H9 (cell line): ENCODE measurements around the gene PHKA2. TPM values are rescaled to one million over a fixed set of nuclear protein-coding genes. Genes with fewer than 3 reads are reported as not detected.

Experiments
- DNase-seq: peaks from one replicate; pipeline ENCODE4 v3.0.0-alpha.2; 2017
- H2AFZ ChIP-seq: one replicate; pipeline ENCODE4 v1.6.1; 2013; ENCODE audit warnings: mild to moderate bottlenecking, low read length, control low read depth, moderate library complexity
- H2AK5ac ChIP-seq: 2 replicates; pipeline ENCODE4 v1.6.1; 2013; ENCODE audit warnings: low read length, control low read depth, mixed read lengths; ENCODE audit not compliant: insufficient read length
- H2BK120ac ChIP-seq: one replicate; pipeline ENCODE4 v1.6.1; 2013; ENCODE audit warnings: low read depth, mild to moderate bottlenecking, low read length, control low read depth, inconsistent platforms; ENCODE audit not compliant: poor library complexity, severe bottlenecking
- H2BK12ac ChIP-seq: 2 replicates; pipeline ENCODE4 v1.6.1; 2013; ENCODE audit warnings: low read length, control low read depth, mixed read lengths, low read depth; ENCODE audit not compliant: insufficient read length
- H2BK15ac ChIP-seq: 2 replicates; pipeline ENCODE4 v1.6.1; 2013; ENCODE audit warnings: low read depth, low read length, control low read depth
- H2BK20ac ChIP-seq: one replicate; pipeline ENCODE4 v1.6.1; 2013; ENCODE audit warnings: low read depth, mild to moderate bottlenecking, low read length, control low read depth, inconsistent platforms; ENCODE audit not compliant: poor library complexity, severe bottlenecking
- H2BK5ac ChIP-seq: 2 replicates; pipeline ENCODE4 v1.6.1; 2013; ENCODE audit warnings: low read length, control low read depth, mixed read lengths; ENCODE audit not compliant: insufficient read length
- H3K14ac ChIP-seq: 2 replicates; pipeline ENCODE4 v1.6.1; 2013; ENCODE audit warnings: low read length, control low read depth; ENCODE audit not compliant: insufficient read depth
- H3K18ac ChIP-seq: 2 replicates; pipeline ENCODE4 v1.6.1; 2013; ENCODE audit warnings: low read depth, mild to moderate bottlenecking, mixed read lengths, low read length, control low read depth; ENCODE audit not compliant: insufficient read length
- H3K23ac ChIP-seq: 2 replicates; pipeline ENCODE4 v1.6.1; 2013; ENCODE audit warnings: low read length, control low read depth, mixed read lengths, low read depth; ENCODE audit not compliant: insufficient read length
- H3K23me2 ChIP-seq: 2 replicates; pipeline ENCODE4 v1.6.1; 2013; ENCODE audit warnings: low read depth, mild to moderate bottlenecking, mixed read lengths, low read length, control low read depth; ENCODE audit not compliant: insufficient read length, poor library complexity, severe bottlenecking
- H3K27ac ChIP-seq: 2 replicates; pipeline ENCODE4 v1.5.1; 2013; ENCODE audit warnings: low read length, control low read depth, mixed read lengths, low read depth; ENCODE audit not compliant: insufficient read length
- H3K27me3 ChIP-seq: 2 replicates; pipeline ENCODE4 v1.6.1; 2013; ENCODE audit warnings: low read length, control low read depth, inconsistent platforms; ENCODE audit not compliant: insufficient read depth
- H3K4ac ChIP-seq: 2 replicates; pipeline ENCODE4 v1.6.1; 2013; ENCODE audit warnings: low read depth, mild to moderate bottlenecking, control low read depth, inconsistent platforms, low read length, moderate library complexity
- H3K4me1 ChIP-seq: 2 replicates; pipeline ENCODE4 v1.6.1; 2013; ENCODE audit warnings: low read length, control low read depth, inconsistent platforms; ENCODE audit not compliant: insufficient read depth
- H3K4me2 ChIP-seq: 2 replicates; pipeline ENCODE4 v1.6.1; 2013; ENCODE audit warnings: low read length, control low read depth, mixed read lengths; ENCODE audit not compliant: insufficient read length, insufficient read depth
- H3K56ac ChIP-seq: 2 replicates; pipeline ENCODE4 v1.6.1; 2013; ENCODE audit warnings: low read depth, mild to moderate bottlenecking, mixed read lengths, low read length, control low read depth; ENCODE audit not compliant: insufficient read length
- H3K79me1 ChIP-seq: 2 replicates; pipeline ENCODE4 v1.6.1; 2013; ENCODE audit warnings: low read depth, mild to moderate bottlenecking, moderate library complexity, low read length, control low read depth, inconsistent platforms; ENCODE audit not compliant: insufficient read depth, poor library complexity, severe bottlenecking
- H3K79me2 ChIP-seq: 2 replicates; pipeline ENCODE4 v1.6.1; 2013; ENCODE audit warnings: low read length, control low read depth, inconsistent platforms; ENCODE audit not compliant: insufficient read depth
- H3K9ac ChIP-seq: 2 replicates; pipeline ENCODE4 v1.6.1; 2013; ENCODE audit warnings: low read length, control low read depth, mixed read lengths; ENCODE audit not compliant: insufficient read length; ENCODE audit errors: extremely low read depth
- H3K9me3 ChIP-seq: one replicate; pipeline ENCODE4 v1.6.1; 2013; ENCODE audit warnings: low read depth, low read length, inconsistent platforms; ENCODE audit not compliant: control insufficient read depth
- H3T11ph ChIP-seq: one replicate; pipeline ENCODE4 v1.6.1; 2013; ENCODE audit warnings: mild to moderate bottlenecking, low read length, control low read depth, inconsistent platforms
- H4K20me1 ChIP-seq: one replicate; pipeline ENCODE4 v1.6.1; 2013; ENCODE audit not compliant: control insufficient read depth, insufficient read length, insufficient read depth
- H4K5ac ChIP-seq: 2 replicates; pipeline ENCODE4 v1.6.1; 2013; ENCODE audit warnings: low read depth, mild to moderate bottlenecking, mixed read lengths, low read length, control low read depth; ENCODE audit not compliant: insufficient read length
- H4K8ac ChIP-seq: replicated peaks from 2 replicates; pipeline ENCODE4 v1.6.1; 2013; ENCODE audit warnings: low read length, control low read depth, mixed read lengths, low read depth; ENCODE audit not compliant: insufficient read length
- H4K91ac ChIP-seq: 2 replicates; pipeline ENCODE4 v1.6.1; 2013; ENCODE audit warnings: low read depth, mild to moderate bottlenecking, moderate library complexity, mixed read lengths, low read length, control low read depth; ENCODE audit not compliant: insufficient read length
- H3K27ac Mint-ChIP-seq, 3 experiments: 2 replicates in 2 of 3; 3 replicates in 1 of 3; pipeline ENCODE4 v1.8.0; 2020 to 2021; ENCODE audit warnings: mixed read lengths in 3 of 3, mild to moderate bottlenecking in 1 of 3, moderate library complexity in 1 of 3
- H3K27me3 Mint-ChIP-seq: 2 replicates; pipeline ENCODE4 v1.8.0; 2021; ENCODE audit warnings: low read depth, mild to moderate bottlenecking, moderate library complexity, mixed read lengths
- H3K36me3 Mint-ChIP-seq, 3 experiments: 2 replicates in 2 of 3; 3 replicates in 1 of 3; pipeline ENCODE4 v1.8.0; 2020 to 2021; ENCODE audit warnings: low read depth in 3 of 3, mixed read lengths in 3 of 3; ENCODE audit not compliant: insufficient read depth in 1 of 3
- H3K4me1 Mint-ChIP-seq, 2 experiments: 2 replicates each; pipeline ENCODE4 v1.8.0; 2020; ENCODE audit warnings: mixed read lengths in 2 of 2
- H3K4me3 Mint-ChIP-seq, 2 experiments: 2 replicates in 1 of 2; 3 replicates in 1 of 2; pipeline ENCODE4 v1.8.0; 2020 to 2021; ENCODE audit warnings: mild to moderate bottlenecking in 2 of 2, mixed read lengths in 2 of 2, moderate library complexity in 1 of 2
- H3K9me3 Mint-ChIP-seq, 2 experiments: 2 replicates in 1 of 2; 3 replicates in 1 of 2; pipeline ENCODE4 v1.8.0; 2020; ENCODE audit warnings: mild to moderate bottlenecking in 2 of 2, mixed read lengths in 2 of 2, moderate library complexity in 1 of 2
- CTCF ChIP-seq: fragments of 200-600 bp; sonication (generic); conservative IDR thresholded peaks from 3 replicates; pipeline ENCODE4 v1.8.0; 2021; ENCODE audit warnings: antibody characterized with exemption, mild to moderate bottlenecking
- WGBS: extraction: QIAGEN DNeasy Blood & Tissue Kit; methylation state at CpG from one replicate; pipeline ENCODE4 v1.1.7; 2013; ENCODE audit warnings: missing lambda C conversion rate, low lambda C conversion rate, mixed read lengths; ENCODE audit not compliant: insufficient read length; ENCODE audit errors: extremely low coverage; 5-methylcytosine and 5-hydroxymethylcytosine counted together
- total RNA-seq: library from RNA; stranded (reverse); gene quantifications from 2 replicates; pipeline ENCODE4 v1.2.1, GENCODE V29; 2021

The PHKA2 gene
- total RNA-seq, 1 experiment from 2014 or later, result 24.2 TPM

GRCh38 chrX:18856645-18856997, 127.3 kb downstream of the PHKA2 start:
- no peak for DNase-seq
- Histone ChIP-seq H3K14ac (no peak overlapping the region), H3K9me3 (peaks cover 20% of the 10 kb centered on the region), H3K56ac (no peak overlapping the region), H4K91ac (no peak overlapping the region), H2BK5ac (no peak overlapping the region), H3K23me2 (no peaks in the 10 kb centered on the region), H3K23ac (no peak overlapping the region), H3K4ac (no peak overlapping the region), H2AK5ac (no peak overlapping the region), H3K27ac (no peak overlapping the region), H3K9ac (no peak overlapping the region), H3K18ac (no peak overlapping the region), H4K20me1 (no peaks in the 10 kb centered on the region), H2BK15ac (no peak overlapping the region), H2BK20ac (no peak overlapping the region), H3K79me1 (no peaks in the 10 kb centered on the region), H3K4me2 (no peak overlapping the region), H4K5ac (no peak overlapping the region), H2BK120ac (no peak overlapping the region), H3K27me3 (no peaks in the 10 kb centered on the region), H3K79me2 (no peaks in the 10 kb centered on the region), H4K8ac (no peak overlapping the region), H3K4me1 (no peaks in the 10 kb centered on the region), H2AFZ (no peak overlapping the region), H2BK12ac (no peak overlapping the region), H3T11ph (no peak overlapping the region)
- no peak overlapping the region for H3K4me3 Mint-ChIP-seq
- H3K4me1 Mint-ChIP-seq, result peaks cover 0 to 2% of the 10 kb centered on the region in 2 experiments; a peak in 1 of 4 replicates
- H3K36me3 Mint-ChIP-seq, result peaks cover 0 to 3% (median 3%) of the 10 kb centered on the region in 3 experiments; a peak in 3 of 7 replicates
- H3K9me3 Mint-ChIP-seq, result peaks cover 68 to 70% of the 10 kb centered on the region in 2 experiments
- H3K27me3 Mint-ChIP-seq, result no peaks in the 10 kb centered on the region; the same call in none of the 2 replicates
- WGBS, result no CpG with 5 or more reads among the region's 1 CpG
- no peak overlapping the region for H3K27ac Mint-ChIP-seq
- TF ChIP-seq CTCF, result no peak
